Neural cell (in vitro differentiated cells): Measurements from ENCODE around the gene MLLT10. TPM values are rescaled to one million over a fixed set of nuclear protein-coding genes. Genes with fewer than 3 reads are reported as not detected.
"Not testable (repeated sequence)": the region's sequence is repeated elsewhere in the genome, so short reads cannot be mapped to it uniquely, and the experiment has no call there.

Experiments
- H2AFZ ChIP-seq: fragments of 200-600, 300-800 bp; sonication (generic), shearing (Covaris generic); 2 replicates; pipeline ENCODE4 v1.6.0; 2014; ENCODE audit warnings: low read depth, mild to moderate bottlenecking, antibody characterized with exemption, low read length, moderate library complexity
- H3F3A ChIP-seq: fragments of 200-600 bp; shearing (Covaris generic); 2 replicates; pipeline ENCODE4 v1.6.1; 2016; ENCODE audit warnings: mild to moderate bottlenecking, moderate library complexity, mixed read lengths, antibody characterized with exemption, low read length; ENCODE audit not compliant: insufficient read depth, poor library complexity, severe bottlenecking
- H3K27ac ChIP-seq: fragments of 200-600, 300-800 bp; sonication (generic), shearing (Covaris generic); 2 replicates; pipeline ENCODE4 v1.5.1; 2014; ENCODE audit warnings: mild to moderate bottlenecking, low read length, moderate library complexity
- H3K27me3 ChIP-seq: fragments of 300-800, 200-600 bp; sonication (generic), shearing (Covaris generic); 2 replicates; pipeline ENCODE4 v1.6.0; 2014; ENCODE audit warnings: mild to moderate bottlenecking, low read depth, low read length, moderate library complexity; ENCODE audit not compliant: insufficient read depth
- H3K36me3 ChIP-seq: fragments of 300-800, 200-600 bp; sonication (generic), shearing (Covaris generic); 2 replicates; pipeline ENCODE4 v1.5.1; 2014; ENCODE audit warnings: mild to moderate bottlenecking, antibody characterized with exemption, low read length, moderate library complexity; ENCODE audit not compliant: insufficient read depth
- H3K4me2 ChIP-seq: fragments of 300-800, 200-600 bp; sonication (generic), shearing (Covaris generic); 2 replicates; pipeline ENCODE4 v1.6.0; 2014; ENCODE audit warnings: mild to moderate bottlenecking, low read length
- H3K4me3 ChIP-seq: fragments of 300-800, 200-600 bp; sonication (generic), shearing (Covaris generic); 2 replicates; pipeline ENCODE4 v1.5.1; 2014; ENCODE audit warnings: mild to moderate bottlenecking, low read length, moderate library complexity
- H3K79me2 ChIP-seq: fragments of 200-600 bp; shearing (Covaris generic); replicated peaks from 2 replicates; pipeline ENCODE4 v1.6.0; 2014; ENCODE audit warnings: mild to moderate bottlenecking, low read length, moderate library complexity; ENCODE audit not compliant: insufficient read depth
- H3K9ac ChIP-seq: fragments of 300-800, 200-600 bp; sonication (generic), shearing (Covaris generic); 2 replicates; pipeline ENCODE4 v1.6.1; 2016; ENCODE audit warnings: mild to moderate bottlenecking, low read length, mixed read lengths
- H3K9me2 ChIP-seq: fragments of 200-600 bp; shearing (Covaris generic); 2 replicates; pipeline ENCODE4 v1.6.1; 2016; ENCODE audit warnings: mild to moderate bottlenecking, low read length, mixed read lengths; ENCODE audit not compliant: insufficient read depth
- H3K9me3 ChIP-seq: fragments of 200-600, 300-800 bp; sonication (generic), shearing (Covaris generic); 2 replicates; pipeline ENCODE4 v1.6.1; 2016; ENCODE audit warnings: mild to moderate bottlenecking, mixed run types, low read length, moderate library complexity, mixed read lengths
- H4K20me1 ChIP-seq: fragments of 200-600 bp; shearing (Covaris generic); 2 replicates; pipeline ENCODE4 v1.6.1; 2016; ENCODE audit warnings: mild to moderate bottlenecking, mixed run types; ENCODE audit not compliant: insufficient read depth
- EP300 ChIP-seq: fragments of 450-650 bp; conservative IDR thresholded peaks from 2 replicates; pipeline ENCODE4 v1.6.1; 2014; ENCODE audit warnings: antibody characterized with exemption, mild to moderate bottlenecking, moderate library complexity; ENCODE audit not compliant: poor library complexity, severe bottlenecking
- EZH2 ChIP-seq: fragments of 200-600, 300-800 bp; shearing (Covaris generic), sonication (generic); IDR thresholded peaks from 2 replicates; pipeline ENCODE4 v1.6.1; 2014; ENCODE audit warnings: antibody characterized with exemption, low read length, borderline replicate concordance, mild to moderate bottlenecking; ENCODE audit not compliant: insufficient read depth, poor library complexity, severe bottlenecking
- MXI1 ChIP-seq: fragments of 450-650 bp; conservative IDR thresholded peaks from 2 replicates; pipeline ENCODE4 v1.6.1; 2014; ENCODE audit warnings: antibody characterized with exemption, mild to moderate bottlenecking; ENCODE audit not compliant: poor library complexity, severe bottlenecking
- POLR2AphosphoS5 ChIP-seq: IDR thresholded peaks from 2 replicates; pipeline ENCODE4 v1.6.1; 2012
- RAD21 ChIP-seq: fragments of 450-650 bp; conservative IDR thresholded peaks from 2 replicates; pipeline ENCODE4 v1.6.1; 2014; ENCODE audit warnings: antibody characterized with exemption, mild to moderate bottlenecking, moderate library complexity
- SMC3 ChIP-seq: fragments of 450-650 bp; conservative IDR thresholded peaks from 2 replicates; pipeline ENCODE4 v1.6.1; 2014; ENCODE audit warnings: antibody characterized with exemption, mild to moderate bottlenecking, moderate library complexity; ENCODE audit not compliant: poor library complexity
- TAF1 ChIP-seq: IDR thresholded peaks from 2 replicates; pipeline ENCODE4 v1.6.1; 2012; ENCODE audit warnings: low read depth
- polyA plus RNA-seq: library from polyadenylated mRNA; depleted of rRNA; stranded (reverse); fragments of >200 nt; gene quantifications from 2 replicates; pipeline ENCODE4 v1.2.3, GENCODE V29; 2014
- TF ChIP-seq, protein P1 (sequence below): IDR thresholded peaks from 2 replicates; pipeline ENCODE4 v1.6.1; 2012; ENCODE audit warnings: borderline replicate concordance
- TF ChIP-seq, protein P2 (sequence below): fragments of 450-650 bp; IDR thresholded peaks from 2 replicates; pipeline ENCODE4 v1.5.1; 2014; ENCODE audit warnings: antibody characterized with exemption, mild to moderate bottlenecking, moderate library complexity; ENCODE audit not compliant: poor library complexity, severe bottlenecking

The MLLT10 gene
- polyA plus RNA-seq, 1 donor from 2014 or later, result 31.0 TPM

DNA sequence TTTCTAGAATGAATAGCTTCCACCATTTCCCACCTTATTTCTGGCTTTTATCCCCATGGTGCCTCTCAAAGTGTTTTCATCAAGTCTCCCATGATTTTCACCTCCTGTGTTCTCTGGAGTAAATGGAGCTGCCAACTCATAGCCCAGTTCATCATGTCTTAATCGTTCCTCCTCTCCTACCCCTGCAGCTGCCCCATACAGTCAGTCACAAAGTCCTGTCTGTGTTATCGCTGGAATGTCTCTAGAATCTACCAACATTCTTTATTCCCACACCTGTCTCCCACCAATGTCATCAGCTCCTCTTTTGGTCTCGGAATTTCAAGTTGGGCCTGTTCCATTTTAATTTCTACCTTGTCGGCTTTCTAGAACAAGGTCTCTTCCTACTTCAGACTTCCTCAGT is 178.9 kb downstream of the MLLT10 start:
- no peaks in the 10 kb centered on the region for H3F3A ChIP-seq
- H3K27me3 ChIP-seq, result no peaks in the 10 kb centered on the region
- TF ChIP-seq, protein P1, sequence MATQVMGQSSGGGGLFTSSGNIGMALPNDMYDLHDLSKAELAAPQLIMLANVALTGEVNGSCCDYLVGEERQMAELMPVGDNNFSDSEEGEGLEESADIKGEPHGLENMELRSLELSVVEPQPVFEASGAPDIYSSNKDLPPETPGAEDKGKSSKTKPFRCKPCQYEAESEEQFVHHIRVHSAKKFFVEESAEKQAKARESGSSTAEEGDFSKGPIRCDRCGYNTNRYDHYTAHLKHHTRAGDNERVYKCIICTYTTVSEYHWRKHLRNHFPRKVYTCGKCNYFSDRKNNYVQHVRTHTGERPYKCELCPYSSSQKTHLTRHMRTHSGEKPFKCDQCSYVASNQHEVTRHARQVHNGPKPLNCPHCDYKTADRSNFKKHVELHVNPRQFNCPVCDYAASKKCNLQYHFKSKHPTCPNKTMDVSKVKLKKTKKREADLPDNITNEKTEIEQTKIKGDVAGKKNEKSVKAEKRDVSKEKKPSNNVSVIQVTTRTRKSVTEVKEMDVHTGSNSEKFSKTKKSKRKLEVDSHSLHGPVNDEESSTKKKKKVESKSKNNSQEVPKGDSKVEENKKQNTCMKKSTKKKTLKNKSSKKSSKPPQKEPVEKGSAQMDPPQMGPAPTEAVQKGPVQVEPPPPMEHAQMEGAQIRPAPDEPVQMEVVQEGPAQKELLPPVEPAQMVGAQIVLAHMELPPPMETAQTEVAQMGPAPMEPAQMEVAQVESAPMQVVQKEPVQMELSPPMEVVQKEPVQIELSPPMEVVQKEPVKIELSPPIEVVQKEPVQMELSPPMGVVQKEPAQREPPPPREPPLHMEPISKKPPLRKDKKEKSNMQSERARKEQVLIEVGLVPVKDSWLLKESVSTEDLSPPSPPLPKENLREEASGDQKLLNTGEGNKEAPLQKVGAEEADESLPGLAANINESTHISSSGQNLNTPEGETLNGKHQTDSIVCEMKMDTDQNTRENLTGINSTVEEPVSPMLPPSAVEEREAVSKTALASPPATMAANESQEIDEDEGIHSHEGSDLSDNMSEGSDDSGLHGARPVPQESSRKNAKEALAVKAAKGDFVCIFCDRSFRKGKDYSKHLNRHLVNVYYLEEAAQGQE, result no peak
- TF ChIP-seq POLR2AphosphoS5 (no peak), EZH2 (no peak), TAF1 (no peak), EP300 (no peak), SMC3 (no peak), MXI1 (no peak), RAD21 (no peak)
- TF ChIP-seq, protein P2, sequence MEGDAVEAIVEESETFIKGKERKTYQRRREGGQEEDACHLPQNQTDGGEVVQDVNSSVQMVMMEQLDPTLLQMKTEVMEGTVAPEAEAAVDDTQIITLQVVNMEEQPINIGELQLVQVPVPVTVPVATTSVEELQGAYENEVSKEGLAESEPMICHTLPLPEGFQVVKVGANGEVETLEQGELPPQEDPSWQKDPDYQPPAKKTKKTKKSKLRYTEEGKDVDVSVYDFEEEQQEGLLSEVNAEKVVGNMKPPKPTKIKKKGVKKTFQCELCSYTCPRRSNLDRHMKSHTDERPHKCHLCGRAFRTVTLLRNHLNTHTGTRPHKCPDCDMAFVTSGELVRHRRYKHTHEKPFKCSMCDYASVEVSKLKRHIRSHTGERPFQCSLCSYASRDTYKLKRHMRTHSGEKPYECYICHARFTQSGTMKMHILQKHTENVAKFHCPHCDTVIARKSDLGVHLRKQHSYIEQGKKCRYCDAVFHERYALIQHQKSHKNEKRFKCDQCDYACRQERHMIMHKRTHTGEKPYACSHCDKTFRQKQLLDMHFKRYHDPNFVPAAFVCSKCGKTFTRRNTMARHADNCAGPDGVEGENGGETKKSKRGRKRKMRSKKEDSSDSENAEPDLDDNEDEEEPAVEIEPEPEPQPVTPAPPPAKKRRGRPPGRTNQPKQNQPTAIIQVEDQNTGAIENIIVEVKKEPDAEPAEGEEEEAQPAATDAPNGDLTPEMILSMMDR, result no peak
- no peak overlapping the region for H3K27ac ChIP-seq
- no peak overlapping the region for H3K4me3 ChIP-seq
- H3K9me2 ChIP-seq, result no peaks in the 10 kb centered on the region
- peaks cover 5% of the 10 kb centered on the region for H3K79me2 ChIP-seq
- H2AFZ ChIP-seq, result no peak overlapping the region
- H3K9ac ChIP-seq, result no peak overlapping the region
- no peaks in the 10 kb centered on the region for H4K20me1 ChIP-seq
- no peaks in the 10 kb centered on the region for H3K36me3 ChIP-seq
- no peak overlapping the region for H3K4me2 ChIP-seq
- H3K9me3 ChIP-seq, result no peaks in the 10 kb centered on the region

DNA sequence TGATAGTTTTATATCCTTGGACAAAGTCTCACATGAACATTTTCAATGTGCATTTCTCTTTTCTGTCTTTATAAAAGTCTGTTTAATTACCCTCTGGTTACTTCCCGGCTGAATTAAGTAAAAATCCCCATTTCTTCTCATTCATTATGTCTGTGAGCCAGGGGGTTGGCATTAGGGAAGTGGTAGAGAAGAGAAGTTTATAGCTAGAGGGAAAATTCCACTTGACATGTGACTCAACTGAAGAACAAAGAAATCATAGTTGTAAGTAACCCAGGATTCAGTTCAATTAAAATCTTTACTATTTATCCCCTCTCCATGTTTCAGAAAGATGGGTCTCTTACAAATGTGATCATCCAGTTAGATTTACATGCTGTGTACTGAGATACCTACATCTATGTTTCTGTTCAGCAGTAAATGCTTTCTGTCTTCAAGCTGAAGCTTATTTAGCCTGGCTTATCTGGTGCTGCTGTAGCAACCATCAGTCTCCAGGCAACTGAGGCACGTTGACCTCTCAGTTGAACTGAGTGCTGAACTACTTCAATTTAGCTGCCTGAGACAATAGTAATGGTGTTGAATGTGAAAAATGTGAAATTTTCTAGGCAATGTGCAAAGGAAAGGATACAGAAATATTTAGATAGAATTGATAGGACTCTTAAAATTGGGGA is 181.6 kb downstream of the MLLT10 start:
- H3K27ac ChIP-seq, result no peak overlapping the region
- no peak overlapping the region for H3K4me2 ChIP-seq

DNA sequence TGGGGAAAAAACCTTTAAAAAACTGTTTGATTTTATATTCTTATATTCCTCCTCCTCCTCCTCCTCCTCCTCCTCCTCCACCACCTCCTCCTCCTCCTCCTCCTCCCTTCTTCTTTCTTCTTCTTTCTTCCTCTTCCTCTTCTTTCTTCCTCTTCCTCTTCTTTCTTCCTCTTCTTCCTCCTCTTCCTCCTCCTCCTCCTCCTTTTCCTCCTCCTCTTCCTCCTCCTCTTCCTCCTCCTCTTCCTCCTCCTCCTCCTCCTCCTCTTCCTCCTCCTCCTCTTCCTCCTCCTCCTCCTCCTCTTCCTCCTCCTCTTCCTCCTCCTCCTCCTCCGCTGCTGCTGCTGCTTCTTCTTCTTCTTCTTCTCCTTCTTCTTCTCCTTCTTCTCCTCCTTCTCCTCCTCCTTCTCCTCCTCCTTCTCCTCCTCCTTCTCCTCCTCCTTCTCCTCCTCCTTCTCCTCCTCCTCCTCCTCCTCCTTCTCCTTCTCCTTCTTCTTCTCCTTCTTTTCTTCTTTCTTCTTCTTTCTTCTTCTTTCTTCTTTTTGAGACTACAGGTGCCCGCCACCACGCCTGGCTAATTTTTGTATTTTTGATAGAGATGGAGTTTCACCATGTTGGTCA is 183.5 kb downstream of the MLLT10 start:
- H2AFZ ChIP-seq, H3K36me3 ChIP-seq, H3K79me2 ChIP-seq, H3K4me3 ChIP-seq, H3K9ac ChIP-seq, H3K27me3 ChIP-seq, H3K27ac ChIP-seq, H3K9me2 ChIP-seq, H4K20me1 ChIP-seq, H3K4me2 ChIP-seq, H3F3A ChIP-seq, H3K9me3 ChIP-seq: not testable (repeated sequence)

More for the DNA sequence above, 181.6 kb downstream of the MLLT10 start:
- no peaks in the 10 kb centered on the region for H3K36me3 ChIP-seq
- H4K20me1 ChIP-seq, result no peaks in the 10 kb centered on the region
- H3K27me3 ChIP-seq, result no peaks in the 10 kb centered on the region
- H3K79me2 ChIP-seq, result peaks cover 2% of the 10 kb centered on the region
- H3K9me3 ChIP-seq, result no peaks in the 10 kb centered on the region
- H3K9ac ChIP-seq, result no peak overlapping the region
- TF ChIP-seq RAD21 (no peak), EZH2 (no peak)
- no peaks in the 10 kb centered on the region for H3F3A ChIP-seq
- H3K4me3 ChIP-seq, result no peak overlapping the region
- no peak overlapping the region for H2AFZ ChIP-seq
- H3K9me2 ChIP-seq, result no peaks in the 10 kb centered on the region
